ENCODE results near the gene RFX4. TPM values are rescaled to one million over a fixed set of nuclear protein-coding genes. Genes with fewer than 3 reads are reported as not detected.
A peak's percentile ranks its signal among the peaks of the same experiment; 100 is the strongest.

Gene RFX4
- total and polyA plus RNA-seq, 2 donors (not counting 1 experiment from before 2014, with no cell fraction given): not detected

GRCh38 chr12:106629797-106630659, 47.2 kb downstream of the RFX4 start:
- no peaks in the 10 kb centered on the region for H3K27me3 ChIP-seq (ENCODE audit: control insufficient read depth, insufficient read depth, low read length)
- no peak overlapping the region for H3K27ac ChIP-seq (ENCODE audit: insufficient read depth, low read length)
- no peak overlapping the region for H3K4me2 ChIP-seq (ENCODE audit: extremely low read depth, insufficient read depth, low read length)
- H3K4me3 ChIP-seq (replicated peaks in 1 of 4; ENCODE audit: control extremely low read depth in 1 of 4, insufficient read depth in 1 of 4, low read depth in 3 of 4, low read length in 4 of 4): no peak overlapping the region
- H2AFZ ChIP-seq (ENCODE audit: low read length): no peak overlapping the region
- no peaks in the 10 kb centered on the region for H3K79me2 ChIP-seq (ENCODE audit: control insufficient read depth, insufficient read depth, low read length)
- H3K9me3 ChIP-seq (ENCODE audit: control insufficient read depth, insufficient read depth, low read depth, low read length): no peaks in the 10 kb centered on the region
- TF ChIP-seq CTCF (conservative IDR thresholded peaks at IDR 0.05 in 1 of 2, IDR thresholded peaks at IDR 0.05 in 1 of 2; ENCODE audit: low read depth in 1 of 2, low read length in 2 of 2): no peak
- TF ChIP-seq EZH2 (IDR thresholded peaks at IDR 0.05; ENCODE audit: low read length, missing control alignments): no peak
- no peak overlapping the region for H3K9ac ChIP-seq (ENCODE audit: insufficient read depth, low read length)
- no peaks in the 10 kb centered on the region for H3K4me1 ChIP-seq (ENCODE audit: control insufficient read depth, extremely low read depth, insufficient read depth, low read length)
- H4K20me1 ChIP-seq (ENCODE audit: control insufficient read depth, extremely low read depth, insufficient read depth, low read length): no peaks in the 10 kb centered on the region
- DNase-seq (ENCODE audit: low read depth in 2 of 2): peak in 1 of 2 donors; percentile 48
- no peaks in the 10 kb centered on the region for H3K36me3 ChIP-seq (ENCODE audit: control insufficient read depth, insufficient read depth, low read length)

- no peaks in the 10 kb centered on the region for H3K27me3 ChIP-seq (ENCODE audit: control insufficient read depth, insufficient read depth, low read length)
- no peak for DNase-seq (ENCODE audit: low read depth in 2 of 2)
- H4K20me1 ChIP-seq (ENCODE audit: control insufficient read depth, extremely low read depth, insufficient read depth, low read length): no peaks in the 10 kb centered on the region
- TF ChIP-seq CTCF (conservative IDR thresholded peaks at IDR 0.05 in 1 of 2, IDR thresholded peaks at IDR 0.05 in 1 of 2; ENCODE audit: low read depth in 1 of 2, low read length in 2 of 2): no peak
- TF ChIP-seq EZH2 (IDR thresholded peaks at IDR 0.05; ENCODE audit: low read length, missing control alignments): no peak
- no peak overlapping the region for H3K4me2 ChIP-seq (ENCODE audit: extremely low read depth, insufficient read depth, low read length)
- no peaks in the 10 kb centered on the region for H3K36me3 ChIP-seq (ENCODE audit: control insufficient read depth, insufficient read depth, low read length)
- no peak overlapping the region for H3K4me3 ChIP-seq (replicated peaks in 1 of 4; ENCODE audit: control extremely low read depth in 1 of 4, insufficient read depth in 1 of 4, low read depth in 3 of 4, low read length in 4 of 4)
- H3K9me3 ChIP-seq (ENCODE audit: control insufficient read depth, insufficient read depth, low read depth, low read length): no peaks in the 10 kb centered on the region
- H3K27ac ChIP-seq (ENCODE audit: insufficient read depth, low read length): no peak overlapping the region
- H2AFZ ChIP-seq (ENCODE audit: low read length): no peak overlapping the region
- no peaks in the 10 kb centered on the region for H3K79me2 ChIP-seq (ENCODE audit: control insufficient read depth, insufficient read depth, low read length)
- H3K4me1 ChIP-seq (ENCODE audit: control insufficient read depth, extremely low read depth, insufficient read depth, low read length): no peaks in the 10 kb centered on the region
- no peak overlapping the region for H3K9ac ChIP-seq (ENCODE audit: insufficient read depth, low read length)
Measured at GRCh38 chr12:106631150-106631549, 48.3 kb downstream of the RFX4 start.

GRCh38 chr12:106631797-106632196, 49.0 kb downstream of the RFX4 start:
- no peaks in the 10 kb centered on the region for H3K4me1 ChIP-seq (ENCODE audit: control insufficient read depth, extremely low read depth, insufficient read depth, low read length)
- H3K27ac ChIP-seq (ENCODE audit: insufficient read depth, low read length): no peak overlapping the region
- H3K36me3 ChIP-seq (ENCODE audit: control insufficient read depth, insufficient read depth, low read length): no peaks in the 10 kb centered on the region
- no peaks in the 10 kb centered on the region for H4K20me1 ChIP-seq (ENCODE audit: control insufficient read depth, extremely low read depth, insufficient read depth, low read length)
- no peaks in the 10 kb centered on the region for H3K9me3 ChIP-seq (ENCODE audit: control insufficient read depth, insufficient read depth, low read depth, low read length)
- no peak overlapping the region for H3K4me3 ChIP-seq (replicated peaks in 1 of 4; ENCODE audit: control extremely low read depth in 1 of 4, insufficient read depth in 1 of 4, low read depth in 3 of 4, low read length in 4 of 4)
- H2AFZ ChIP-seq (ENCODE audit: low read length): no peak overlapping the region
- no peak overlapping the region for H3K4me2 ChIP-seq (ENCODE audit: extremely low read depth, insufficient read depth, low read length)
- H3K9ac ChIP-seq (ENCODE audit: insufficient read depth, low read length): no peak overlapping the region
- H3K79me2 ChIP-seq (ENCODE audit: control insufficient read depth, insufficient read depth, low read length): no peaks in the 10 kb centered on the region
- TF ChIP-seq EZH2 (IDR thresholded peaks at IDR 0.05; ENCODE audit: low read length, missing control alignments): no peak
- no peak for TF ChIP-seq CTCF (conservative IDR thresholded peaks at IDR 0.05 in 1 of 2, IDR thresholded peaks at IDR 0.05 in 1 of 2; ENCODE audit: low read depth in 1 of 2, low read length in 2 of 2)
- no peaks in the 10 kb centered on the region for H3K27me3 ChIP-seq (ENCODE audit: control insufficient read depth, insufficient read depth, low read length)
- no peak for DNase-seq (ENCODE audit: low read depth in 2 of 2)
